ENCODE data around the gene TCAP.

The TCAP gene

DNA sequence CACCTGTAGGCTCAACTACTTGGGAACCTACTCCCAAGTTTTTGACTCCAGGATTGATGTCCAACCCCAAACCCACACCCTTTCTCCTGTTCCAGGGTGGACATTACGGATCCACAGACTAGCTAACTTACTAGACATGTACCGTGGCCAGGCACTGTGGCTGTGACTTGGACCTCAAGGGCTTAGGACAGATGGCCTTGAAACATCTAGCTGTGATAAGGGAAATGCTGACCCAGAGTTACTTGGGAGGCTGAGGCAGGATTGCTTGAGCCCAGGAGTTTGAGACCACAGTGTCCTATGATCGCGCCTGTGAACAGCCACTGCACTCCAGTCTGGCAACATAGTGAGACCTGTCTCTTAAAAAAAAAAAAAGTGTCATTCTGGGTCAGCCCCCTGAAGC lies 24.1 kb upstream of the TCAP start:
- Histone ChIP-seq H3K4me3 (ENCODE audit: low read depth in 1 of 2, low read length in 2 of 2) (no peak overlapping the region), H3K9me3 (ENCODE audit: low read length) (no peaks in the 10 kb centered on the region), H3K27me3 (ENCODE audit: control insufficient read depth in 1 of 2, insufficient read depth in 2 of 2, low read length in 2 of 2) (no peaks in the 10 kb centered on the region), H3K36me3 (ENCODE audit: insufficient read depth, low read length) (no peaks in the 10 kb centered on the region), H3K9ac (ENCODE audit: low read length) (no peak overlapping the region), H3K4me1 (ENCODE audit: insufficient read depth, low read length) (peaks cover 31% of the 10 kb centered on the region), H3K27ac (ENCODE audit: low read depth, low read length) (no peak overlapping the region)

DNA sequence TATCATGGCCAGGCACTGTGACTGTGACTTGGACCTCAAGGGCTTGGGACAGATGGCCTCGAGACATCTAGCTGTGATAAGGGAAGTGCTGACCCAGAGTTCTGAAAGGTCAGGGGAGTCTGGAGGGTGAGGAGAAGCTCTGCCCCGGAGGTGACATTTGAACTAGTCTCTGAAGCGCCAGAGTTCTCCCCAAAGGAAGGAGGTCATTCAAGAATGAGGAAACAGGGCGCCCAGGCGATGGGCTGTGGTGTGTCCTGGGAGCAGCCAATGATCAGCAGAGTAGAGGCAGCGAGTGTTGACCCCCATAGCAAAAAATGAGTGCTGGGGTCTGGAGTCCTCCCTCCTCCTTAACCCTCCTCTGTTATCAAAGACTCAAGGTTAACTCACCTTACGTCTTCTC lies 23.3 kb upstream of the TCAP start:
- H3K9me3 ChIP-seq (ENCODE audit: low read length) = no peaks in the 10 kb centered on the region
- peaks cover 24% of the 10 kb centered on the region for H3K4me1 ChIP-seq (ENCODE audit: insufficient read depth, low read length)
- no peaks in the 10 kb centered on the region for H3K36me3 ChIP-seq (ENCODE audit: insufficient read depth, low read length)
- H3K4me3 ChIP-seq (ENCODE audit: low read depth in 1 of 2, low read length in 2 of 2) = no peak overlapping the region
- H3K27me3 ChIP-seq (ENCODE audit: control insufficient read depth in 1 of 2, insufficient read depth in 2 of 2, low read length in 2 of 2) = no peaks in the 10 kb centered on the region
- no peak overlapping the region for H3K9ac ChIP-seq (ENCODE audit: low read length)
- no peak overlapping the region for H3K27ac ChIP-seq (ENCODE audit: low read depth, low read length)

DNA sequence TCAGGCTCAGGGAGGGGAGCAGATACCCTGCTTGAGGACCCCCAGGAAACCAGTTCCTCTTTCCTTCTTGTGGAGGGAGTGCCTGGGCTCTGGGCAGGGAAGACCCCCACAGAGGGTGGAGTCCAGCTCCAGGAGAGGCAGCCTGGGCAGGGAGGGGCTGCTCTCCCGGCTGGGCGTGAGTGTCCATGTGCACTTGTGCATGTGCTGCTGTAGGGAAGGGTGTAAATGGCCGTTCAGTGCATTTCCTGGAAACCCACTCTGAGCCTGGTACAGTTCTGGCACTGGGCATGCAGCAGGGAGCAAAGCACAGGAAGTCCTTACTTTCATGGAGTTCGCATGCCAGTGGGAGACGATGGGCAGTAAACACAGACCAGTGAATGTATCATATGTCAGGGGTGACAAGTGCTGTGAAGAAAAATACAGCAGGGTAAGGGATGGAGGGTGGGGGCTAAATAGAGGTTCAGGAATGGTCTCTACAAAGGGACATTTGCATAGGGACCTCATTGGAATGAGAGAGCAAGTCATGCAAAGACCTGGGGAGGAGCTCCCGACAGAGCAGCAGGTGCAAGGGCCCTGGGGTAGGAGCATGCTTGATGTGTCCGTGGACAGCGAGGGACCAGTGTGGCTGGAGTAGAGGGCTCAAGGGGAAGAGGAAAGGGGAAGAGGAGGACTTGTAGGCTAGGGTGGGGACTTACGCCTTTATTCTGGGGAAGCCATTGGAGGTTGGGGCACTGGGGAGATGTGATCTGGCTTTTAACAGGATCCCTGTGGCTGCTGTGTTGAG lies 22.7 kb upstream of the TCAP start:
- H3K27me3 ChIP-seq (ENCODE audit: control insufficient read depth in 1 of 2, insufficient read depth in 2 of 2, low read length in 2 of 2) = no peaks in the 10 kb centered on the region
- H3K9me3 ChIP-seq (ENCODE audit: low read length) = no peaks in the 10 kb centered on the region
- no peak overlapping the region for H3K9ac ChIP-seq (ENCODE audit: low read length)
- H3K4me3 ChIP-seq (ENCODE audit: low read depth in 1 of 2, low read length in 2 of 2) = no peak overlapping the region
- no peak overlapping the region for H3K27ac ChIP-seq (ENCODE audit: low read depth, low read length)
- H3K4me1 ChIP-seq (ENCODE audit: insufficient read depth, low read length) = peaks cover 24% of the 10 kb centered on the region
- H3K36me3 ChIP-seq (ENCODE audit: insufficient read depth, low read length) = no peaks in the 10 kb centered on the region

DNA sequence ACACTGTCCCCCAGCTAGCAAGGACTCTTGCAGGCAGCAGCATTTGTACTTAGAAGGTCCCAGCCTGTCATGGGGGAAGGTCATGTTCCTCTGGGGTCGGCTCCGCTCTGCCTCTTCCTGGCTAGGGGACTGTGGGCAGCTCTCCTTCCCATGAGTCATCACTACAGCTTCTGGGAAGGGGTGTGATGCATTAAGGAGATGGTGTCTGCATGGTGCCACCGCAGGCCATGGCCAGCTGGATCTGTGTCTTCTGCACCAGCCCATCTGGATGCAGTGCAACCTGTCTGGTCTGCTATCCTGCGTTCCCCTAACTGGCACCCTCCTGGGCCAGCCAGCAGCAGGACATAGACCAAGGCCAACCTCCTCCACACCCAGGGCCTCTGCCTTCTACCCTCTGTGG lies 21.9 kb upstream of the TCAP start:
- Histone ChIP-seq H3K4me3 (ENCODE audit: low read depth in 1 of 2, low read length in 2 of 2) (no peak overlapping the region), H3K9me3 (ENCODE audit: low read length) (no peaks in the 10 kb centered on the region), H3K4me1 (ENCODE audit: insufficient read depth, low read length) (peaks cover 16% of the 10 kb centered on the region), H3K27me3 (ENCODE audit: control insufficient read depth in 1 of 2, insufficient read depth in 2 of 2, low read length in 2 of 2) (no peaks in the 10 kb centered on the region), H3K9ac (ENCODE audit: low read length) (no peak overlapping the region), H3K36me3 (ENCODE audit: insufficient read depth, low read length) (no peaks in the 10 kb centered on the region), H3K27ac (ENCODE audit: low read depth, low read length) (no peak overlapping the region)

DNA sequence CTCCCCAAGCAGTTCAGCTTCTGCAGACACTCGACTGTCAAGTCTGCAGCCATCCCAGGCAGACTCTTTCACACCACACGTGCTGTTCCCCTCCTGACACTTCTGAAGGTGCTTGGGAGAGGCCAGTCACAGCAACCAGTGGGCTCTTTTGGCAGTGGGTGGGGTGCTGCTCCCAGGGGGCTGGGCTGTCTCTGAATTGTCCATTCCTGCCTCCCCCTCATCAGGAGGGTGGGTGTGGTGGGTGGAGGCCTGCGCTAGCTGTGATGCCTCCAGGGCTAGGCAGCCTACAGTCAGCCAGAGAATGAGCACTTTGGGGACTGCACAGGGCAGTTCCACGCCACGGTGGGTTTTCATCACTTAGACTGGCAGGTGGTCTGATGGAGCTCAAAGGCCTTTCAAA lies 17.9 kb upstream of the TCAP start:
- Histone ChIP-seq H3K9ac (ENCODE audit: low read length) (no peak overlapping the region), H3K4me3 (ENCODE audit: low read depth in 1 of 2, low read length in 2 of 2) (no peak overlapping the region), H3K9me3 (ENCODE audit: low read length) (no peaks in the 10 kb centered on the region), H3K4me1 (ENCODE audit: insufficient read depth, low read length) (no peaks in the 10 kb centered on the region), H3K27me3 (ENCODE audit: control insufficient read depth in 1 of 2, insufficient read depth in 2 of 2, low read length in 2 of 2) (no peaks in the 10 kb centered on the region), H3K36me3 (ENCODE audit: insufficient read depth, low read length) (no peaks in the 10 kb centered on the region), H3K27ac (ENCODE audit: low read depth, low read length) (no peak overlapping the region)

DNA sequence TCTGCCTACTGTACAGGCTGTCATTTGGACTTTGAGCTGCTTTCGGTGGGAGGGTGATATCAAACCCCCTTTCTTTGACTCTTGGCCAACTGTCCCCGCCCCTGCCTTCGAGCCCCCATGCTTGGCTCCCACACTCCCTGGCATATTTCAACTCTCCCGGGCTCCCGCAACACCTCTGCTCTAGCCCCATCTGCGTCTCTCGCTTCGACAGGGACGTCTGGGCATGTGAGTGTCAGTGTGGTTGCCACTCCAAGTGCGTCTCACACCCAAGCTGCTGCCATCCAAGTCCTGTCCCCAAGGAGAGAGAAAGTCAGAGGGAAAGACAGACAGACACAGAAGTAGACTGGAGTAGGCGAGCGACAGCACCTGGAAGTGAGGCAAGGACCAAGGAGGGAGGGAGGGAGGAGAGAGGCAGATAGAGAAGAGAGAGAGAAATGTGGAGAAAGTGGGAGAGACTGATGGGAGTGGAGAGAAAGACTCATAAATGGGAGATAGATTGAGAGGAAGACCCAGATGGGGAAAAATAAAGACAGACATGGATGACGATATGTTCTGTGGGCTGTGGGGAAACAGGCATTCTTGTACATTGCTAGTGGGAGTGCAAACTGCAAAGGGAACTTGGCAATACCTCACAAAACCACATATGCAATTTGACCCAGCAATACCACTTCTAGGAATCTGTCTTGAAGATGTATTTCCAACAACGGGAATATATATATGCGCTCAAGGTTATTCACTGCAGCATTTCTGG lies 16.4 kb upstream of the TCAP start:
- no peak overlapping the region for H3K27ac ChIP-seq (ENCODE audit: low read depth, low read length)
- no peaks in the 10 kb centered on the region for H3K36me3 ChIP-seq (ENCODE audit: insufficient read depth, low read length)
- no peaks in the 10 kb centered on the region for H3K27me3 ChIP-seq (ENCODE audit: control insufficient read depth in 1 of 2, insufficient read depth in 2 of 2, low read length in 2 of 2)
- H3K9me3 ChIP-seq (ENCODE audit: low read length) = no peaks in the 10 kb centered on the region
- no peak overlapping the region for H3K9ac ChIP-seq (ENCODE audit: low read length)
- H3K4me1 ChIP-seq (ENCODE audit: insufficient read depth, low read length) = no peaks in the 10 kb centered on the region
- no peak overlapping the region for H3K4me3 ChIP-seq (ENCODE audit: low read depth in 1 of 2, low read length in 2 of 2)

DNA sequence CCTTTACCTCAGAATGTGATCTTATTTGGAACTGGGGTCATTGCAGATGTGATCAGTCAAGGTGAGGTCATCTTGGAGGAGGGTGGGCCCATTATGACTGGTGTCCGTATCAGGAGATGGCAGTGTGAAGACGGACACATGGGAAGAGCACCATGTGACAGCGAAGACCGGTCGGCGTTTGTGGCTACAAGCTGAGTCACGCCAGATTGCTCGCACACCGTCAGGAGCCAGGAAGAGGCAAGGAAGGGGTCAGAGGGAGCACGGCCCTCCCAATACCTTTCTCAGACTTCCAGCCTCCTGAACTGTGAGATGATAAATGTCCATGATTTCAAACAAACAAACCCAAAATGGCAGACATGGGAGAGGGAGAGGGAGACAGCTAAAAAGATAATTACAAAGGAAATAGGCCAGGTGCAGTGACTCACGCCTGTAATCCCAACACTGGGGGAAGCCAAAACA lies 15.0 kb upstream of the TCAP start:
- Histone ChIP-seq H3K4me1 (ENCODE audit: insufficient read depth, low read length) (no peaks in the 10 kb centered on the region), H3K36me3 (ENCODE audit: insufficient read depth, low read length) (no peaks in the 10 kb centered on the region), H3K4me3 (ENCODE audit: low read depth in 1 of 2, low read length in 2 of 2) (no peak overlapping the region), H3K27me3 (ENCODE audit: control insufficient read depth in 1 of 2, insufficient read depth in 2 of 2, low read length in 2 of 2) (no peaks in the 10 kb centered on the region), H3K9ac (ENCODE audit: low read length) (no peak overlapping the region), H3K9me3 (ENCODE audit: low read length) (no peaks in the 10 kb centered on the region), H3K27ac (ENCODE audit: low read depth, low read length) (no peak overlapping the region)

DNA sequence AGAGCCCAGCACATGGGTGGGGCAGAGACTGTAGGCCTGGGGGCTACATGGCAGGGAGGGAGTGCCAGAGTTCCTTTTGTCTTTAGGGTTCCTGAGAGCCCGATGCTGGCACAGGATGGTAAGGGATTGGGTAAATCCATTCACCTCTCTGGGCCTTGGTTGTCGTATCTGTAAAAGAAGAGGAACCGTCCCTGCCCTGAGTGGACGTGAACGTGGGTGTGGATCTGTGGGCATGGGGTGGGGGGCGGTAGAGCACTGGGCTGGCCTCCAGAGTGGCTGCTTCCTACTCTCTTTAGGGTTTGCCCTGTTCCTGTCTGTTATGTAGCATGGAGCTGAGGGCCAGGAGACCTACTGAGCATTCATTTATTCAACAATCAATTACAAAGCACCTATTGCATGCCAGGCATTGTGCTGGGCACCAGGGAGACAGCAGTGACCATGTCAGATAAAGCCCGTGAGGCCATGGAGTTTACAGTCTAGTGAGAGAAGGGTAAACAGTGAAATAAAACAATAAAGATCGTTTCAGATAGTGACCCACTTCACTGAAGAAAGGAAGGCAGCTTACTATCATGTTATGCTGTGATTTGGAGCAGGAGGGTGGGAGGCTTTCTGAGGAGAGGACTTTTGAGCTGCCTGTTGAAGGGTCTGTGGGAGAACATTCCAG lies 13.1 kb upstream of the TCAP start:
- Histone ChIP-seq H3K9me3 (ENCODE audit: low read length) (no peaks in the 10 kb centered on the region), H3K4me3 (ENCODE audit: low read depth in 1 of 2, low read length in 2 of 2) (no peak overlapping the region), H3K9ac (ENCODE audit: low read length) (no peak overlapping the region), H3K4me1 (ENCODE audit: insufficient read depth, low read length) (no peaks in the 10 kb centered on the region), H3K27me3 (ENCODE audit: control insufficient read depth in 1 of 2, insufficient read depth in 2 of 2, low read length in 2 of 2) (no peaks in the 10 kb centered on the region), H3K36me3 (ENCODE audit: insufficient read depth, low read length) (no peaks in the 10 kb centered on the region), H3K27ac (ENCODE audit: low read depth, low read length) (no peak overlapping the region)

DNA sequence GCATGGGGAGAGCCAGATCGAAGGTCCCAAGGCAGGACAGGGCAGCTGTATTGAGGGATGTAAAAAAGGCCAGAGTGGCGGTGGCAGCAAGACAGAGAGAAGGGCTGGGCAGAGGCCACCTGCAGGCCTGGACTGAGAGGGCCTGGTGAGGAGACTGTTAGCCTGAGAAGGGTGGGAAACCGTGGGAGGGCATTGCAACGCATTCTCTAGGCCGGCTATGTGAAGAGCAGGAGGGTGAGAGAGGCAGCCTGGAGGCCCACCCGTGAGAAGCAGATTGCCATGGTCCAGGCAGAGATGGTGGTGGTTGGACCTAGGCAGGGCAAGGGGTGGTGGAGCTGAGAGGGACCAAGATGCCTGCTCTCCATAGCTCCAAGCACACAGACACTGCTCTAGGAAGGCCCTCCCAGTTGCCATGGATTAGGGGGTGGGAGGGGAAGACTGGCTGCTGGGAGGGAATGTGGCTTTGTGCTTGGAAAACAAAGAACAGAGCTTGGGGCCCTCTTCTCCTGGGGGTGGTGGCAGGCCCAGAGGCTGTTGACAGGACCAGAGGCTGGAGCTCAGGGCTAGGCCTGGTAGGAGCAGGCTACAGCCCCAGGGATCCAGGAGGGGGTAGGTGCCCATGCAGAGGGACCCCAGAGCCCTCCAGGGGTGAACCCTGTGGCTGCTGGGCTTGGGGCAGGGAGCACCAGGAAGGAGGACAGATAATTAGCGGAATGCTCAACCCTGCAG lies 12.4 kb upstream of the TCAP start:
- Histone ChIP-seq H3K4me3 (ENCODE audit: low read depth in 1 of 2, low read length in 2 of 2) (no peak overlapping the region), H3K27ac (ENCODE audit: low read depth, low read length) (no peak overlapping the region), H3K27me3 (ENCODE audit: control insufficient read depth in 1 of 2, insufficient read depth in 2 of 2, low read length in 2 of 2) (no peaks in the 10 kb centered on the region), H3K36me3 (ENCODE audit: insufficient read depth, low read length) (peaks cover 2% of the 10 kb centered on the region), H3K9me3 (ENCODE audit: low read length) (no peaks in the 10 kb centered on the region), H3K4me1 (ENCODE audit: insufficient read depth, low read length) (no peaks in the 10 kb centered on the region), H3K9ac (ENCODE audit: low read length) (no peak overlapping the region)

DNA sequence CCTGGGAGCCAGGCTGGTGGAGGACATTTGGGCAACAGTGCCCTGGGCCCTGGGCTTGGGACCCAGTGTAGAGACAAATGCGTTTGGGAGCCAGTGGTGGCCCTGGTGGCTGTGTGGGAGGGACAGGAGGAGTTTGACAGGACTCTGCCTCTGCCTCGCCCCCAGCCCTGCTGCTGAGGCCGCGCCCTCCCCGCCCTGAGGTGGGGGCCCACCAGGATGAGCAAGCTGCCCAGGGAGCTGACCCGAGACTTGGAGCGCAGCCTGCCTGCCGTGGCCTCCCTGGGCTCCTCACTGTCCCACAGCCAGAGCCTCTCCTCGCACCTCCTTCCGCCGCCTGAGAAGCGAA lies 11.9 kb upstream of the TCAP start:
- no peak overlapping the region for H3K27ac ChIP-seq (ENCODE audit: low read depth, low read length)
- no peaks in the 10 kb centered on the region for H3K9me3 ChIP-seq (ENCODE audit: low read length)
- H3K4me3 ChIP-seq (ENCODE audit: low read depth in 1 of 2, low read length in 2 of 2) = no peak overlapping the region
- H3K36me3 ChIP-seq (ENCODE audit: insufficient read depth, low read length) = peaks cover 8% of the 10 kb centered on the region
- no peaks in the 10 kb centered on the region for H3K4me1 ChIP-seq (ENCODE audit: insufficient read depth, low read length)
- no peaks in the 10 kb centered on the region for H3K27me3 ChIP-seq (ENCODE audit: control insufficient read depth in 1 of 2, insufficient read depth in 2 of 2, low read length in 2 of 2)
- H3K9ac ChIP-seq (ENCODE audit: low read length) = no peak overlapping the region

DNA sequence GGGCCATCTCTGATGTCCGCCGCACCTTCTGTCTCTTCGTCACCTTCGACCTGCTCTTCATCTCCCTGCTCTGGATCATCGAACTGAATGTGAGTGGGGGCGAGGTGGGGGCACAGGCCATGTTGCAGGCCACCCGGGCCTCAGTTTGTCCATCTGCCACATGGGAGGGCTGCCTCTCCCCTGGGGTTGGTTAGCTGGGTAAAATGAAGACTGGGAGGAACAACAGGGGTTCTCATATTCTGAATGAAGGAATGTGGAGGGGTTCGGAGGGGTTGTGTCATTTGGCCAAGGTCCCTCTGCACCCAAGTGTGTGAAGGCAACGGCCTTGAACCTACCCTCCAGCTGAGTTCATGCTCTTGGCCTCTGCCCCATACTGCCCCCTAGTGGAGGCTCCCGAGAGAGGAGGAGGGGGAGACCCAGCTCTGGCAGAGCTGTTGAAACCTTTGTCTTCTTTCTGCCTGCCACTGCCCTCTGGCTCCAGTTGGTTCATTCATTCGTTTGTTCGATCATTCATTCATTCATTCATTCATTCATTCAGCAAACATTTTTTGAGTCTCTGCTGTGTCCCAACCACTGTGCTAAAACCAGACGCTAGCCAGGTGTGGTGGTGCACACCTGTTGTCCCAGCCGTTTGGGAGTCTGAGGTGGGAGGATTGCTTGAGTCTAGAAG lies 11.4 kb upstream of the TCAP start:
- Histone ChIP-seq H3K36me3 (ENCODE audit: insufficient read depth, low read length) (peaks cover 9% of the 10 kb centered on the region), H3K4me3 (ENCODE audit: low read depth in 1 of 2, low read length in 2 of 2) (no peak overlapping the region), H3K4me1 (ENCODE audit: insufficient read depth, low read length) (no peaks in the 10 kb centered on the region), H3K27ac (ENCODE audit: low read depth, low read length) (no peak overlapping the region), H3K9ac (ENCODE audit: low read length) (no peak overlapping the region), H3K9me3 (ENCODE audit: low read length) (no peaks in the 10 kb centered on the region), H3K27me3 (ENCODE audit: control insufficient read depth in 1 of 2, insufficient read depth in 2 of 2, low read length in 2 of 2) (no peaks in the 10 kb centered on the region)
